Measurements from ENCODE around the gene MFSD11. TPM values are rescaled to one million over a fixed set of nuclear protein-coding genes. Genes with fewer than 3 reads are reported as not detected.
"Not testable (repeated sequence)": the region's sequence is repeated elsewhere in the genome, so short reads cannot be mapped to it uniquely, and the experiment has no call there.

MFSD11 gene
- total RNA-seq, 2 experiments from 2014 or later = 55.1 to 63.1 TPM

GRCh38 chr17:76709077-76709950 is 28.6 kb upstream of the MFSD11 start:
- Histone ChIP-seq H3K36me3 (ENCODE audit: insufficient read depth, low read length) (peaks cover 12% of the 10 kb centered on the region; the same call in 1 of the 2 replicates), H2AFZ (ENCODE audit: low read length) (no peak overlapping the region), H3K4me1 (ENCODE audit: insufficient read depth, low read length, poor library complexity, severe bottlenecking) (peaks cover 11% of the 10 kb centered on the region), H4K20me1 (ENCODE audit: insufficient read depth, low read length) (no peaks in the 10 kb centered on the region), H3K27ac (ENCODE audit: low read depth, low read length, poor library complexity, severe bottlenecking) (no peak overlapping the region), H3K9me3 (ENCODE audit: low read length) (no peaks in the 10 kb centered on the region), H3K4me3 (ENCODE audit: low read depth, low read length, poor library complexity, severe bottlenecking) (no peak overlapping the region), H3K4me2 (ENCODE audit: low read length) (no peak overlapping the region), H3K9me2 (ENCODE audit: insufficient read depth, low read length) (no peaks in the 10 kb centered on the region), H3K79me2 (ENCODE audit: insufficient read depth, low read depth, low read length) (no peaks in the 10 kb centered on the region)
- no peak for TF ChIP-seq CTCF (conservative IDR thresholded peaks at IDR 0.05; ENCODE audit: low read length)
- TF ChIP-seq EZH2phosphoT487 (IDR thresholded peaks at IDR 0.05; ENCODE audit: borderline replicate concordance, low read depth, low read length) = no peak
- POLR2A ChIA-PET = no interaction called here
- DNase-seq (ENCODE audit: low spot score) = no peak
- BruUV-seq (replicated peaks) = no TSS peak
- CTCF ChIA-PET (ENCODE audit: unreplicated experiment) = interaction anchor here (0.6 kb wide), 3 partner anchors 13 to 181 kb away, joined by 3 read pairs; no protein-coding TSS in a partner anchor
- intact Hi-C loops (cut with micrococcal nuclease; ENCODE audit: unreplicated experiment) = no loop called here

- H3K4me3 ChIP-seq (ENCODE audit: low read depth, low read length, poor library complexity, severe bottlenecking) = peak overlapping the region; percentile 43
- H3K27ac ChIP-seq (ENCODE audit: low read depth, low read length, poor library complexity, severe bottlenecking); intact Hi-C loops (cut with micrococcal nuclease; ENCODE audit: unreplicated experiment); H3K9me2 ChIP-seq (ENCODE audit: insufficient read depth, low read length); BruUV-seq (replicated peaks); POLR2A ChIA-PET; H3K79me2 ChIP-seq (ENCODE audit: insufficient read depth, low read depth, low read length); H4K20me1 ChIP-seq (ENCODE audit: insufficient read depth, low read length); H2AFZ ChIP-seq (ENCODE audit: low read length); H3K9me3 ChIP-seq (ENCODE audit: low read length); DNase-seq (ENCODE audit: low spot score): not testable (repeated sequence)
- TF ChIP-seq EZH2phosphoT487 (IDR thresholded peaks at IDR 0.05; ENCODE audit: borderline replicate concordance, low read depth, low read length) = 0 out of 2 replicates have a peak, but pooled peaks have one; percentile 58
- peaks cover 19% of the 10 kb centered on the region for H3K4me1 ChIP-seq (ENCODE audit: insufficient read depth, low read length, poor library complexity, severe bottlenecking)
- peak overlapping the region; percentile 50 for H3K4me2 ChIP-seq (ENCODE audit: low read length)
- peaks cover 21% of the 10 kb centered on the region; the same call in 1 of the 2 replicates for H3K36me3 ChIP-seq (ENCODE audit: insufficient read depth, low read length)
- CTCF ChIA-PET (ENCODE audit: unreplicated experiment) = interaction anchor here (0.6 kb wide), 1 partner anchor 20 kb away, joined by 3 read pairs; no protein-coding TSS in a partner anchor
Observed at GRCh38 chr17:76709951-76710862, 27.7 kb upstream of the MFSD11 start.
